ENCODE results near the gene KCNT2. TPM values are rescaled to one million over a fixed set of nuclear protein-coding genes. Genes with fewer than 3 reads are reported as not detected.
"Not testable (repeated sequence)": the region's sequence is repeated elsewhere in the genome, so short reads cannot be mapped to it uniquely, and the experiment has no call there.

The KCNT2 gene
- total RNA-seq, 1 donor from 2014 or later, result 8.4 TPM

- Histone ChIP-seq H3K4me1 (no peaks in the 10 kb centered on the region), H3K27ac (no peak overlapping the region), H3K4me3 (no peak overlapping the region), H3K9me3 (no peaks in the 10 kb centered on the region), H3K36me3 (no peaks in the 10 kb centered on the region), H3K27me3 (no peaks in the 10 kb centered on the region)
- TF ChIP-seq CTCF (IDR thresholded peaks at IDR 0.05), result no peak
- no peak for DNase-seq (ENCODE audit: low spot score in 2 of 2)
- intact Hi-C loops (cut with DNase I), result no loop called here
These were observed 92.3 kb downstream of the KCNT2 start for GRCh38 chr1:196515904-196516303.

- no peaks in the 10 kb centered on the region for H3K9me3 ChIP-seq
- no peaks in the 10 kb centered on the region for H3K4me1 ChIP-seq
- DNase-seq (ENCODE audit: low spot score in 2 of 2), result no peak
- H3K27me3 ChIP-seq, result no peaks in the 10 kb centered on the region
- intact Hi-C loops (cut with DNase I), result no loop called here
- no peaks in the 10 kb centered on the region for H3K36me3 ChIP-seq
- H3K4me3 ChIP-seq, result no peak overlapping the region
- no peak for TF ChIP-seq CTCF (IDR thresholded peaks at IDR 0.05)
- H3K27ac ChIP-seq, result no peak overlapping the region
These were observed 94.4 kb downstream of the KCNT2 start for GRCh38 chr1:196513821-196514220.

- no peak overlapping the region for H3K4me3 ChIP-seq
- H3K27me3 ChIP-seq, result no peaks in the 10 kb centered on the region
- H3K36me3 ChIP-seq, result no peaks in the 10 kb centered on the region
- H3K4me1 ChIP-seq, result no peaks in the 10 kb centered on the region
- no peaks in the 10 kb centered on the region for H3K9me3 ChIP-seq
- H3K27ac ChIP-seq, result no peak overlapping the region
- no peak for DNase-seq (ENCODE audit: low spot score in 2 of 2)
- no peak for TF ChIP-seq CTCF (IDR thresholded peaks at IDR 0.05)
- intact Hi-C loops (cut with DNase I), result no loop called here
These were observed 97.8 kb downstream of the KCNT2 start for GRCh38 chr1:196510451-196510850.

GRCh38 chr1:196504224-196504623, 104.0 kb downstream of the KCNT2 start:
- H3K27ac ChIP-seq; H3K4me1 ChIP-seq; H3K36me3 ChIP-seq; DNase-seq (ENCODE audit: low spot score in 2 of 2); H3K27me3 ChIP-seq; intact Hi-C loops (cut with DNase I); H3K9me3 ChIP-seq; H3K4me3 ChIP-seq: not testable (repeated sequence)

GRCh38 chr1:196502437-196502836, 105.8 kb downstream of the KCNT2 start:
- intact Hi-C loops (cut with DNase I), result no loop called here
- TF ChIP-seq CTCF (IDR thresholded peaks at IDR 0.05), result no peak
- Histone ChIP-seq H3K27ac (no peak overlapping the region), H3K9me3 (no peaks in the 10 kb centered on the region), H3K27me3 (no peaks in the 10 kb centered on the region), H3K36me3 (no peaks in the 10 kb centered on the region), H3K4me3 (no peak overlapping the region), H3K4me1 (no peaks in the 10 kb centered on the region)
- no peak for DNase-seq (ENCODE audit: low spot score in 2 of 2)

GRCh38 chr1:196501760-196502428, 106.3 kb downstream of the KCNT2 start:
- Histone ChIP-seq H3K27me3 (no peaks in the 10 kb centered on the region), H3K27ac (no peak overlapping the region), H3K9me3 (no peaks in the 10 kb centered on the region), H3K4me3 (no peak overlapping the region), H3K4me1 (no peaks in the 10 kb centered on the region), H3K36me3 (no peaks in the 10 kb centered on the region)
- TF ChIP-seq CTCF (IDR thresholded peaks at IDR 0.05), result no peak
- no peak for DNase-seq (ENCODE audit: low spot score in 2 of 2)
- intact Hi-C loops (cut with DNase I), result no loop called here
